ENCODE results near the gene MARCHF10.

GRCh38 chr17:62745806-62746205, 62.3 kb downstream of the MARCHF10 start:
- TF ChIP-seq CTCF (conservative IDR thresholded peaks at IDR 0.05; ENCODE audit: low read length), result no peak
- TF ChIP-seq EZH2phosphoT487 (IDR thresholded peaks at IDR 0.05; ENCODE audit: borderline replicate concordance), result no peak

Data from Loucy (cell line).